Glutamatergic neuron (in vitro differentiated cells): ENCODE results near the gene FAM81A. TPM values are rescaled to one million over a fixed set of nuclear protein-coding genes. Genes with fewer than 3 reads are reported as not detected.

Experiments
- DNase-seq: peaks from one replicate; pipeline ENCODE4 v3.0.0; 2022
- H3K27ac Mint-ChIP-seq: one replicate; pipeline ENCODE4 v1.8.0; 2020; ENCODE audit warnings: mild to moderate bottlenecking, mixed read lengths, inconsistent platforms; ENCODE audit not compliant: unreplicated experiment
- H3K27me3 Mint-ChIP-seq: one replicate; pipeline ENCODE4 v1.8.0; 2020; ENCODE audit warnings: mild to moderate bottlenecking, moderate library complexity, mixed read lengths, inconsistent platforms; ENCODE audit not compliant: unreplicated experiment
- H3K36me3 Mint-ChIP-seq: one replicate; pipeline ENCODE4 v1.8.0; 2020; ENCODE audit warnings: mild to moderate bottlenecking, mixed read lengths, inconsistent platforms; ENCODE audit not compliant: unreplicated experiment
- H3K4me1 Mint-ChIP-seq: one replicate; pipeline ENCODE4 v1.8.0; 2020; ENCODE audit warnings: mild to moderate bottlenecking, low read depth, mixed read lengths, inconsistent platforms; ENCODE audit not compliant: unreplicated experiment
- H3K4me3 Mint-ChIP-seq: one replicate; pipeline ENCODE4 v1.8.0; 2020; ENCODE audit warnings: mild to moderate bottlenecking, mixed read lengths, inconsistent platforms; ENCODE audit not compliant: unreplicated experiment
- H3K9me3 Mint-ChIP-seq: one replicate; pipeline ENCODE4 v1.8.0; 2020; ENCODE audit warnings: mild to moderate bottlenecking, moderate library complexity, mixed read lengths, inconsistent platforms; ENCODE audit not compliant: unreplicated experiment
- CTCF ChIP-seq: fragments of 200-600 bp; sonication (generic); IDR thresholded peaks from one replicate; pipeline ENCODE4 v1.5.0; 2021; ENCODE audit not compliant: partially characterized antibody, unreplicated experiment
- total RNA-seq: library from RNA; stranded (reverse); fragmentation: NEBNext Ultra II Directional; extraction: Animal tissue kit (Norgen Biotek cat#: 25700); gene quantifications from one replicate; pipeline ENCODE4 v1.2.1, GENCODE V29; 2021; ENCODE audit not compliant: unreplicated experiment

The FAM81A gene
- total RNA-seq, 1 donor from 2014 or later = not detected

- Mint-ChIP-seq H3K4me3 (no peak overlapping the region), H3K36me3 (no peaks in the 10 kb centered on the region), H3K9me3 (peaks cover 1% of the 10 kb centered on the region), H3K4me1 (peaks cover 6% of the 10 kb centered on the region), H3K27ac (no peak overlapping the region), H3K27me3 (no peaks in the 10 kb centered on the region)
- TF ChIP-seq CTCF = no peak
- DNase-seq = no peak
Observed at GRCh38 chr15:59413577-59413976, 24.4 kb upstream of the FAM81A start.

GRCh38 chr15:59416816-59417215 is 21.2 kb upstream of the FAM81A start:
- Mint-ChIP-seq H3K27me3 (peaks cover 3% of the 10 kb centered on the region), H3K9me3 (peaks cover 1% of the 10 kb centered on the region), H3K4me1 (peaks cover 6% of the 10 kb centered on the region), H3K27ac (no peak overlapping the region), H3K4me3 (no peak overlapping the region), H3K36me3 (no peaks in the 10 kb centered on the region)
- DNase-seq = no peak
- TF ChIP-seq CTCF = no peak

- Mint-ChIP-seq H3K4me1 (no peaks in the 10 kb centered on the region), H3K27me3 (peaks cover 4% of the 10 kb centered on the region), H3K4me3 (no peak overlapping the region), H3K27ac (no peak overlapping the region), H3K9me3 (peaks cover 1% of the 10 kb centered on the region), H3K36me3 (no peaks in the 10 kb centered on the region)
- no peak for DNase-seq
- no peak for TF ChIP-seq CTCF
Observed at GRCh38 chr15:59419170-59419569, 18.8 kb upstream of the FAM81A start.

GRCh38 chr15:59420108-59420507 is 17.9 kb upstream of the FAM81A start:
- H3K36me3 Mint-ChIP-seq = no peaks in the 10 kb centered on the region
- H3K9me3 Mint-ChIP-seq = peaks cover 1% of the 10 kb centered on the region
- TF ChIP-seq CTCF = no peak
- H3K4me1 Mint-ChIP-seq = no peaks in the 10 kb centered on the region
- no peak overlapping the region for H3K27ac Mint-ChIP-seq
- no peak overlapping the region for H3K4me3 Mint-ChIP-seq
- DNase-seq = no peak
- H3K27me3 Mint-ChIP-seq = peaks cover 4% of the 10 kb centered on the region

GRCh38 chr15:59420986-59421618 is 16.9 kb upstream of the FAM81A start:
- H3K4me3 Mint-ChIP-seq = no peak overlapping the region
- H3K36me3 Mint-ChIP-seq = no peaks in the 10 kb centered on the region
- no peaks in the 10 kb centered on the region for H3K9me3 Mint-ChIP-seq
- DNase-seq = no peak
- H3K4me1 Mint-ChIP-seq = no peaks in the 10 kb centered on the region
- TF ChIP-seq CTCF = no peak
- no peak overlapping the region for H3K27ac Mint-ChIP-seq
- peaks cover 4% of the 10 kb centered on the region for H3K27me3 Mint-ChIP-seq
